Measurements from ENCODE around the gene RPL27A.

RPL27A gene

GRCh38 chr11:8701891-8702597 lies 19.5 kb downstream of the RPL27A start:
- no peaks in the 10 kb centered on the region for H3K27me3 ChIP-seq (replicated peaks; ENCODE audit: control insufficient read depth, insufficient read depth, low read length)
- no peak for DNase-seq (ENCODE audit: extremely low read depth, insufficient read length)
- TF ChIP-seq, protein P1, sequence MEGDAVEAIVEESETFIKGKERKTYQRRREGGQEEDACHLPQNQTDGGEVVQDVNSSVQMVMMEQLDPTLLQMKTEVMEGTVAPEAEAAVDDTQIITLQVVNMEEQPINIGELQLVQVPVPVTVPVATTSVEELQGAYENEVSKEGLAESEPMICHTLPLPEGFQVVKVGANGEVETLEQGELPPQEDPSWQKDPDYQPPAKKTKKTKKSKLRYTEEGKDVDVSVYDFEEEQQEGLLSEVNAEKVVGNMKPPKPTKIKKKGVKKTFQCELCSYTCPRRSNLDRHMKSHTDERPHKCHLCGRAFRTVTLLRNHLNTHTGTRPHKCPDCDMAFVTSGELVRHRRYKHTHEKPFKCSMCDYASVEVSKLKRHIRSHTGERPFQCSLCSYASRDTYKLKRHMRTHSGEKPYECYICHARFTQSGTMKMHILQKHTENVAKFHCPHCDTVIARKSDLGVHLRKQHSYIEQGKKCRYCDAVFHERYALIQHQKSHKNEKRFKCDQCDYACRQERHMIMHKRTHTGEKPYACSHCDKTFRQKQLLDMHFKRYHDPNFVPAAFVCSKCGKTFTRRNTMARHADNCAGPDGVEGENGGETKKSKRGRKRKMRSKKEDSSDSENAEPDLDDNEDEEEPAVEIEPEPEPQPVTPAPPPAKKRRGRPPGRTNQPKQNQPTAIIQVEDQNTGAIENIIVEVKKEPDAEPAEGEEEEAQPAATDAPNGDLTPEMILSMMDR (IDR thresholded peaks at IDR 0.05; ENCODE audit: insufficient read depth, low read length, poor library complexity, severe bottlenecking): no peak
- H3K4me3 ChIP-seq (replicated peaks; ENCODE audit: low read depth, low read length): no peak overlapping the region
- H3K36me3 ChIP-seq (ENCODE audit: control insufficient read depth, insufficient read depth, low read length): no peaks in the 10 kb centered on the region

DNA sequence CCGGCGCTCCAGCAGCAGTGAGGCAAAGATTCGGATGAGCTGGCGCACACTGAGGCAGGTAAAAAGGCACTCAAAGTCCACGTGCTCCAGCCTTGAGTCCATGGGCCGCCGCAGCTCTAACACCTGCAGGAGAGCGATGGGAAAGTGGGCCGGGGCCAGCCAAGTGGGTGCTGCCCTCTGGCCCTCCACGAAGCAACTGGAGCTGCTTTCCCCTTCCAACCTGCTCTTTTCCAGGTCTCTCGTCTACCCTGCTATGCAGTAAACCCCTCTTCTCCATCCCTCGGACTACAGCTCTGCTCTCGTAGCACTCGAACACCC lies 20.0 kb downstream of the RPL27A start:
- TF ChIP-seq, protein P1 (IDR thresholded peaks at IDR 0.05; ENCODE audit: insufficient read depth, low read length, poor library complexity, severe bottlenecking): no peak
- no peaks in the 10 kb centered on the region for H3K36me3 ChIP-seq (ENCODE audit: control insufficient read depth, insufficient read depth, low read length)
- no peak overlapping the region for H3K4me3 ChIP-seq (replicated peaks; ENCODE audit: low read depth, low read length)
- DNase-seq (ENCODE audit: extremely low read depth, insufficient read length): no peak
- H3K27me3 ChIP-seq (replicated peaks; ENCODE audit: control insufficient read depth, insufficient read depth, low read length): no peaks in the 10 kb centered on the region

DNA sequence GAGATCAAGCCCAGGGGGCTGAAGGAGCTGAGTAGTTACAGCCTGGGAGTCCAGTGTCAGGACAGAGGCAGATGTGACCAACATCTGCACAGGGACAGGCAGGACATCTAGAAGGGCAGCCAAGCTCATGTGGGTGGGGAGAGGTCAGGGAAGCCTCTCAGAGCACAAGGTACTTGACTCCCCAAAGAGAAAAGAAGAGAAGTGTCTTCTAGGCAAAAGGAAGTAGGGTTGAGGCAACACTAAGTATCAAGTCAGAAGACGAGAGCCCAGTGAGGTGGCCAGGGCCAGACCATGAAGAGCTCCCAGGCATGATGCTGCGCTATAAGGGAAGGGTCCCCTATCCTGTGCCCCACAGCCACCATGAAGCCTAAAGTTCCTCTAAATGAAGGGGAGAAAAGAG lies 21.5 kb downstream of the RPL27A start:
- TF ChIP-seq, protein P1 (IDR thresholded peaks at IDR 0.05; ENCODE audit: insufficient read depth, low read length, poor library complexity, severe bottlenecking): no peak
- H3K36me3 ChIP-seq (ENCODE audit: control insufficient read depth, insufficient read depth, low read length): no peaks in the 10 kb centered on the region
- H3K4me3 ChIP-seq (replicated peaks; ENCODE audit: low read depth, low read length): no peak overlapping the region
- DNase-seq (ENCODE audit: extremely low read depth, insufficient read length): no peak
- no peaks in the 10 kb centered on the region for H3K27me3 ChIP-seq (replicated peaks; ENCODE audit: control insufficient read depth, insufficient read depth, low read length)

GRCh38 chr11:8705146-8705545 lies 22.6 kb downstream of the RPL27A start:
- Histone ChIP-seq H3K27me3 (replicated peaks; ENCODE audit: control insufficient read depth, insufficient read depth, low read length) (no peaks in the 10 kb centered on the region), H3K4me3 (replicated peaks; ENCODE audit: low read depth, low read length) (no peak overlapping the region), H3K36me3 (ENCODE audit: control insufficient read depth, insufficient read depth, low read length) (no peaks in the 10 kb centered on the region)
- no peak for DNase-seq (ENCODE audit: extremely low read depth, insufficient read length)
- TF ChIP-seq, protein P1 (IDR thresholded peaks at IDR 0.05; ENCODE audit: insufficient read depth, low read length, poor library complexity, severe bottlenecking): no peak

DNA sequence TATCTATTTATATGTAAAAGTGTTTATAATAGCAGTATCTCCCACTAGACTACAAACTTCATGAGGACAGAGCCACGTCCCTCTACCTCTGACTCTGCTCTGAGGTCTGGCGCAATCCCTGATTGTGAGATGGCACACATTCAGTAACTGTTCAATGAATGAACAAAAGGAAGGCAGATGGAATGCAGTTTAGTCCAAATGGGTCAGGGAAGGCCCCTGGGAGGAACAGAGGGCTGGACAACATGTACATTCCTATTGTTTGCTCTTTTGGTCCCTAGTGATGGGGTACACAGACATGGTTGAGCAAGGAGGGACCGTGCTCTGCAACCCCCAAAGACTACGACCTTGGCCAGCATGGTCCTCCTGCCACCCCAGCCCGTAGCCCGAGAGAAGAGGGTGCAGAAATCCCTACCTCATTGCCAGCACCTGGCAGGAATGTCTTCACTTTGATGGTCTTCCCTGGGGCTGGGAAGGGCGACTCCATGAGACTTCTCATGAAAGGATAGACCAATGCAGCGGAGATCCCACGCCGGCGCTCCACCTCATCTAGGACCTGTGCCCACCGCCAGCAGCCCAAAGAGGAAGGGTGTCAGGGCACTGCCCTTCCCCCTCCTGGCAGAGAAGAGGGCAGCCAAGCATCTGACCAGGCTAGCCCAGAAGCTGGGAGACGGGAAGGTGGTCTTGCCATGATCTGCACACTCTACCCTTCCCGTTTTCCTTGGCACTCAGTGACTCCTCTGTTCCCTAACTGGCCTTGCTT lies 24.3 kb downstream of the RPL27A start:
- TF ChIP-seq, protein P1 (IDR thresholded peaks at IDR 0.05; ENCODE audit: insufficient read depth, low read length, poor library complexity, severe bottlenecking): no peak
- Histone ChIP-seq H3K36me3 (ENCODE audit: control insufficient read depth, insufficient read depth, low read length) (no peaks in the 10 kb centered on the region), H3K4me3 (replicated peaks; ENCODE audit: low read depth, low read length) (no peak overlapping the region), H3K27me3 (replicated peaks; ENCODE audit: control insufficient read depth, insufficient read depth, low read length) (no peaks in the 10 kb centered on the region)
- no peak for DNase-seq (ENCODE audit: extremely low read depth, insufficient read length)

Data from GM06990 (cell line).